ENCODE results near the gene STOML1.

Gene STOML1

GRCh38 chr15:73944161-73945129 lies 47.6 kb downstream of the STOML1 start:
- TF ChIP-seq EZH2phosphoT487 (IDR thresholded peaks at IDR 0.05; ENCODE audit: low read depth) (no peak), CTCF (IDR thresholded peaks at IDR 0.05; ENCODE audit: low read depth, low read length) (no peak)
- Histone ChIP-seq H3K27ac (ENCODE audit: low read length) (no peak overlapping the region), H3K4me2 (ENCODE audit: low read length) (no peak overlapping the region), H3K9me3 (ENCODE audit: insufficient read depth, low read length) (no peaks in the 10 kb centered on the region), H3K36me3 (replicated peaks; ENCODE audit: low read depth, low read length) (no peaks in the 10 kb centered on the region), H3K27me3 (ENCODE audit: low read depth, low read length) (0 out of 2 replicates have a peak, but pooled peaks cover 6% of the 10 kb centered on the region), H3K4me3 (ENCODE audit: low read length) (no peak overlapping the region), H3K79me2 (ENCODE audit: low read length) (no peaks in the 10 kb centered on the region), H4K20me1 (ENCODE audit: insufficient read depth, low read length) (no peaks in the 10 kb centered on the region), H3K9ac (ENCODE audit: low read length) (no peak overlapping the region), H2AFZ (ENCODE audit: low read depth, low read length) (no peak overlapping the region), H3K4me1 (ENCODE audit: low read length) (no peaks in the 10 kb centered on the region)

- 0 out of 2 replicates have a peak, but pooled peaks cover 6% of the 10 kb centered on the region for H3K27me3 ChIP-seq (ENCODE audit: low read depth, low read length)
- no peaks in the 10 kb centered on the region for H4K20me1 ChIP-seq (ENCODE audit: insufficient read depth, low read length)
- no peak overlapping the region for H3K9ac ChIP-seq (ENCODE audit: low read length)
- H2AFZ ChIP-seq (ENCODE audit: low read depth, low read length), result no peak overlapping the region
- H3K36me3 ChIP-seq (replicated peaks; ENCODE audit: low read depth, low read length), result no peaks in the 10 kb centered on the region
- H3K79me2 ChIP-seq (ENCODE audit: low read length), result no peaks in the 10 kb centered on the region
- TF ChIP-seq EZH2phosphoT487 (IDR thresholded peaks at IDR 0.05; ENCODE audit: low read depth) (no peak), CTCF (IDR thresholded peaks at IDR 0.05; ENCODE audit: low read depth, low read length) (no peak)
- H3K27ac ChIP-seq (ENCODE audit: low read length), result no peak overlapping the region
- no peak overlapping the region for H3K4me2 ChIP-seq (ENCODE audit: low read length)
- no peaks in the 10 kb centered on the region for H3K9me3 ChIP-seq (ENCODE audit: insufficient read depth, low read length)
- no peak overlapping the region for H3K4me3 ChIP-seq (ENCODE audit: low read length)
- H3K4me1 ChIP-seq (ENCODE audit: low read length), result no peaks in the 10 kb centered on the region
Measured at GRCh38 chr15:73942751-73943270, 49.3 kb downstream of the STOML1 start.

GRCh38 chr15:73941871-73942635 lies 50.0 kb downstream of the STOML1 start:
- H3K9ac ChIP-seq (ENCODE audit: low read length), result no peak overlapping the region
- no peak for TF ChIP-seq CTCF (IDR thresholded peaks at IDR 0.05; ENCODE audit: low read depth, low read length)
- TF ChIP-seq EZH2phosphoT487 (IDR thresholded peaks at IDR 0.05; ENCODE audit: low read depth), result no peak
- H3K9me3 ChIP-seq (ENCODE audit: insufficient read depth, low read length), result no peaks in the 10 kb centered on the region
- no peaks in the 10 kb centered on the region for H4K20me1 ChIP-seq (ENCODE audit: insufficient read depth, low read length)
- H2AFZ ChIP-seq (ENCODE audit: low read depth, low read length), result no peak overlapping the region
- no peak overlapping the region for H3K27ac ChIP-seq (ENCODE audit: low read length)
- H3K36me3 ChIP-seq (replicated peaks; ENCODE audit: low read depth, low read length), result no peaks in the 10 kb centered on the region
- no peak overlapping the region for H3K4me3 ChIP-seq (ENCODE audit: low read length)
- 0 out of 2 replicates have a peak, but pooled peaks cover 6% of the 10 kb centered on the region for H3K27me3 ChIP-seq (ENCODE audit: low read depth, low read length)
- no peaks in the 10 kb centered on the region for H3K4me1 ChIP-seq (ENCODE audit: low read length)
- no peaks in the 10 kb centered on the region for H3K79me2 ChIP-seq (ENCODE audit: low read length)
- no peak overlapping the region for H3K4me2 ChIP-seq (ENCODE audit: low read length)

- Histone ChIP-seq H3K27ac (ENCODE audit: low read length) (no peak overlapping the region), H3K9me3 (ENCODE audit: insufficient read depth, low read length) (no peaks in the 10 kb centered on the region), H3K4me3 (ENCODE audit: low read length) (no peak overlapping the region), H4K20me1 (ENCODE audit: insufficient read depth, low read length) (no peaks in the 10 kb centered on the region), H3K9ac (ENCODE audit: low read length) (no peak overlapping the region), H3K4me1 (ENCODE audit: low read length) (no peaks in the 10 kb centered on the region), H3K79me2 (ENCODE audit: low read length) (no peaks in the 10 kb centered on the region), H3K27me3 (ENCODE audit: low read depth, low read length) (0 out of 2 replicates have a peak, but pooled peaks cover 6% of the 10 kb centered on the region), H3K4me2 (ENCODE audit: low read length) (no peak overlapping the region), H3K36me3 (replicated peaks; ENCODE audit: low read depth, low read length) (no peaks in the 10 kb centered on the region), H2AFZ (ENCODE audit: low read depth, low read length) (no peak overlapping the region)
- no peak for TF ChIP-seq EZH2phosphoT487 (IDR thresholded peaks at IDR 0.05; ENCODE audit: low read depth)
- TF ChIP-seq CTCF (IDR thresholded peaks at IDR 0.05; ENCODE audit: low read depth, low read length), result no peak
Measured at GRCh38 chr15:73941449-73941848, 50.6 kb downstream of the STOML1 start.

Data from OCI-LY3 (cell line).